Inflammatory macrophage treated with lipopolysaccharide for 4 hours (primary cell): ENCODE measurements around the gene NME8.
A peak's percentile ranks its signal among the peaks of the same experiment; 100 is the strongest.
"Not testable (repeated sequence)": the region's sequence is repeated elsewhere in the genome, so short reads cannot be mapped to it uniquely, and the experiment has no call there.

Experiments
- DNase-seq: peaks from one replicate; pipeline ENCODE4 v3.0.0-alpha.2; 2020

The NME8 gene

GRCh38 chr7:37848297-37848696 lies at the start of gene NME8:
NME8 (plus strand) TSS chr7:37848597; CDS start chr7:37850267, 1,670 bp downstream.
- DNase-seq = no peak

- DNase-seq = no peak
These were observed 42.2 kb upstream of the NME8 start for GRCh38 chr7:37806152-37806551.

DNA sequence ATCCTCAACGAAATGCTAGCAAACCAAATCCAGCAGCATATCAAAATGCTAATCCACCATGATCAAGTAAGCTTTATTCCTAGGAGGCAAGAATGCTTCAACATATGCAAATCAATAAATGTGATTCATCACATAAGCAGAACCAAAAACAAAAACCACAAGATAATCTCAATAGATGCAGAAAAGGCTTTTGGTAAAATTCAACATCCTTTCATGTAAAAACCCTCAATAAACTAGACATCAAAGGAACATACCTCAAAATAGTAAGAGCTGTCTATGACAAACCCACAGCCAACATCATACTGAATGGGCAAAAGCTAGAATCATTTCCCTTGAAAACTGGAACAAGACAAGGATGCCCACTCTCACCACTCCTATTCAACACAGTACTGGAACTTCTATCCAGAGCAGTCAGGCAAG lies 36.2 kb upstream of the NME8 start:
- not testable (repeated sequence) for DNase-seq

- DNase-seq = no peak
These were observed 32.6 kb upstream of the NME8 start for GRCh38 chr7:37815671-37816371.

- peak; percentile 70 for DNase-seq
These were observed 31.3 kb upstream of the NME8 start for GRCh38 chr7:37816922-37817590.

DNA sequence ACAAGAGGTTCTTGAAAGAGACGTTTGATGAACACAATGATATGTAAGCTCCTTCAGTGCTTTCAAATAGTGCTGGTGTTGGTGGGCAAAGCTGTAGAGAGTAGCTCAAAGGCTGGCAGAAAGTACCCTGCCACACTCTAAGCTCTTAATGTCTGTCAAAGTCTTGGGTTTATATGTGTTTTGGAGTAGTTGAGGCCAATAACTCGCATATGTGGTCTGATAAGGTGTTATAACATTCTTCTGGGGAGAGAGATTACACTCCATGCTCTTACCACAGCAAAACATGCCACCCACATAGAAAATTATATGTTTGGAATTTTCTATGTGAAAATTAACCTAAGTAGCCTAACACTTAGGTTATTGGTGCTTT lies 30.8 kb upstream of the NME8 start:
- DNase-seq = no peak

GRCh38 chr7:37817996-37818720 lies 30.2 kb upstream of the NME8 start:
- DNase-seq = peak; percentile 80

DNA sequence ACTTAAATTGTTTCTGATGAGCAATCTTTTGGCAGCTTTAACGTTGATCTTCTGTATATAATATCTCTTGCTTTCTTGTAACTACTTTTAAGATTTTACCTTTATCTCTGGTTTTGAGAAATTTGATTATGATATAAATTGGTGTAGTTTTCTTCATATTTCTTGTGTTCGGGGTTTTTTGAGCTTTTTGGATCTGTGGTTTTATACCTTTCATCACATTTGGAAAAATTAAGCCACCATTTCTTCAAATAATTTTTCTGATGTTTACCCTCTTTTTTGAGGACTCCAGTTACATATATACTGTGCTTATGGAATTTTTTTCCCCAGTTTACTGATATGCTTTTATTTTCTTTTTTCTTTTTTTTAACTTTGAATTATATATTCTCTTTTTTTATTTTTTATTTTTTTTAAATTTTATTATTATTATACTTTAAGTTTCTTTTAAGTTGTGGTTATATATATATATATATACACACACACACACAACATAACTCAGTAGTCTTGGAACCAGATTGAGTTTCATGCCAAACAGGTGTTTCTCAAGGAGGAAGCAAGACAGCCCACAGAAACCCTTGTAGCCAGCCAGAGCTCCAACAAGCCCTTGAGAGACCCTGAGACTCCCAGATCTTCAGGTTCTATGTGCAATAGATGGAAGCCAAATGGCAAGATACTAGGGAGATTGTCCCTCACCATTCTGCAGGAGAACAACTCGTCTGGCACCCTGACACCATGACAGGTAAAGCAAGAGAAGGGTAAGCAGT lies 27.5 kb upstream of the NME8 start:
- no peak for DNase-seq

GRCh38 chr7:37822946-37823345 lies 25.5 kb upstream of the NME8 start:
- no peak for DNase-seq

GRCh38 chr7:37823557-37823956 lies 24.8 kb upstream of the NME8 start:
- DNase-seq = peak; percentile 12

- DNase-seq = peak; percentile 45
These were observed 23.4 kb upstream of the NME8 start for GRCh38 chr7:37825038-37825437.

- DNase-seq = peak; percentile 30
These were observed 21.6 kb upstream of the NME8 start for GRCh38 chr7:37826825-37827224.

DNA sequence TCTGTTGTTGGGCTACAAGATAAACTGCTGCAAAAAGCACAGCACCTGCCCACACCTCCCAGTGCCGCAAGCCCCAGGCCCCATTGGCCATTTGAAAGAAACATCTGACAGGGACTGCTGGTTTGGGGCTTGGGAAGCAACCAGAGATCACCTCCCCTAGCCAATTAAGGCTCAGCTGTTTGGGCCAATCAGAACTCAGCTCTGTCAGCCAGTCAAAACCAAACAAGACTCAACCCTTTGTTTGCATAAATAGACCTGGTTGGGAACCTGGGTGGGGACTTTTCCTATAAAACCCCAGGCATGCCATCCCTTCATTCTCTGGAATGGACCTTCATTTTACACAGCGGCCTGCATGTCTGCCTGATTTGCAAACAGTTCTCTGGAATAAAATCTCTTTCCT lies 17.2 kb upstream of the NME8 start:
- DNase-seq = no peak

DNA sequence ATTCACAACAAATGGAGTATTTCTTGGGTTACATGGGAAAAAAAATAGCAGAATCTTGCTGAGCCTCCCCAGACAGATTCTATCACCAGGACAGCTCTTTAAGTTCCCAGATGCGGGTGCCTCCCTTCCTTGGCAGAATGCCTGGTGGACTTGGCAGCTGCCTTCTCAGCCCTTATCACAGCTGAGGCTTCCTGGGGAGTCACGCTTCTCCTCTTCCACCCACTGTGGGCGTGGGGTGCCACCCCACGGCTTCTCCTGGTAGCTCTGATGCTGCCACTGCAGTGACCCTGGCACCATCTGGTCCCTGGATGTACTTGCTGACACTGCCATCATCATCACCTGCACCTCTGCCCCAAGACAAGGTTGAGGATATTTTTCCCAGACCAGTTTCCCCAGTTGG lies 16.2 kb upstream of the NME8 start:
- peak; percentile 77 for DNase-seq

DNA sequence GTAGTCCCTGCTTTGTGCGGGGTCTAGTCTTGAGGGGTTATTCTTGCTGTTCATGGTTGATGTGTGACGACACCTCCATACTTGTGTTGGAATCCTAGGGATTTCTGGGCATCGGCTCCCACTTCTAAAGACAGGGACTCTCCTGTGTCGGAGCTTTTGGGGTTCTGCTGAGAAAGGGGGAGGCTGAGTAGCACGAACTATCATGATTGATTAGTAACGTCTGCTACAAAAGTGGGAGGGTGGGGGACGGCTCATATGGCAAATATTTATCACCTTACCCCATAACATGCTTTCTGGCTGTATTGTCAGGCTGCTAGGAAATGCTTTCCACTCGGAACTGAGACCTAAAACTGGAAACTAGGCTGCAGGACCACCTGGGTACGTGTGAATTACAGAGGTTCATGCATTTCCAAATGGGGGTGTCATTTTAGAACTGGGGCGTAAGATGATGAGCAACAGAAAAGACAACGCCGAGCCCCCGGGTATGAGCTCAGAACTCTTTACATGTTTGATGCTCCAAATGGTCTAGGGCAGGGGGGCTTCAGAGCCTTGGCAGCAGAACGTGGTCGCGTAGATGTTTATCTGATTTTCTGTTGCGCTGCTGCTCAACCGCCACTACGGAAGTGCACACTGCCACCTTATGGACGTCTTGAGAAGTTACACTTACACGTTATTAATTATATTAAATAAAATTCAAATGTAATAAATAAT lies 15.1 kb upstream of the NME8 start:
- DNase-seq = peak; percentile 61

GRCh38 chr7:37833818-37834146 lies 14.6 kb upstream of the NME8 start:
- DNase-seq = no peak

DNA sequence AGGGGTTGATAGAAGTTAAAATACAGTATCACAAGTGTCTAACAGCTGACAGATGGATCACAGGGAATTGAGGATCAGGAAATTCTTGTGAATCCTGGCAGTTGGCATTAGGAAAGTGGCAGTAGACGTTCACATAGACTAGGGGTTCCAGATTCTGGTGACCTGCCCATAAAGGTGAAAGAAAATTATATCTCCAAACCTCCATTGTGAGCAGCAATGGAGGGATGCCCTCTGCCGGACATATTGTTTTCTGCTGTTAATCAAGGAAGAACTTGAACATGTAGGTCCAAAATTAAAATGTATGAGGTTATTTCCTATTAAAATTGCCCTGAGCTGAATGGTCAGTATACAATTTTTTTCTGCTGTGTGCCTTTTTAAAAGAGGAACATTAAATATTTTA lies 5.1 kb downstream of the NME8 start:
- DNase-seq = no peak

GRCh38 chr7:37882086-37882485 lies 33.7 kb downstream of the NME8 start:
- no peak for DNase-seq

- DNase-seq = no peak
These were observed 45.0 kb downstream of the NME8 start for GRCh38 chr7:37893359-37893758.

DNA sequence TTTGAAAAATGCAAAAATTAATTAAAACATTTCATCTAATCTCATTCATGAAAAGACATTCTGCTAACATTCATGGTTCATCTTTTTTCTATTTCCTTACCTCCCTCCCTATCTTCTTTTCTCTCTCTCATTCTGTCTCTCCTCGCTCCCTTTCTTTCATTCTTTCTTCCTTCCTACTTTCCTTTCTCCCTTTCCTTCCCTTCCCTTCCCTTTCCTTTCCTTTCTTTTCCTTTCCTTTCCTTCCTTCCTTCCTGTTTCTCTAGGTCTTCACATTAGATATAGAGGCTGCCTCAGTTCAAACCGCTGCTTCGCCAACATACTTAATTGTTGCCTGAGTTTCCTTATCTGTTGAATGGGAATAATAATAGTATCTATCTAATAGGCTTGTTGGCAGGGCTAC lies 46.3 kb downstream of the NME8 start:
- DNase-seq = no peak

DNA sequence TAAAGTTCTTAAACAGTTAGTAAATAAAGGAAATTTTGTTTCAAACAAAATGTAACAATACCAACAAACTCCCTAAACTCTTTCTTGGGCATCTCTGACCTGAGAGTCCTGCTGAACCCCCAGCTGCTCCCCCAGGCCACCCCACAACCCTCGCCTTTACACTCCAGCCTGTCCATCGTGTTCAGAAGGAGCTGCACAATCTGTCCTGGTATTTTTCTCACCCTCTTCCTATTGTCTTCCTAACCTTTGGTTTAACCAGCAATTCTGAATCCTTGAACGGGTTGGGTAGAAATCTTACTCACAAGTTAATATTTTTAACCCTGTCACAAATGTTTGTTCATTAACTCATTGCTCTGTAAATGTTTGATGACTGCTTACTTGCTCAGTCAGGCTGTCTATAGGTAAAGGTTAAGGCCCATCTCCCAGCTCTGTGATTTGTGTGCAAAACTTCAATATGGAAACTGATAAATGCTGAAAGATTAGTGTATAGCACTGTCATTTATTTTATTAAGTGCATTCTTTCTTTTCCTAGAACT lies 51.4 kb downstream of the NME8 start:
- no peak for DNase-seq

DNA sequence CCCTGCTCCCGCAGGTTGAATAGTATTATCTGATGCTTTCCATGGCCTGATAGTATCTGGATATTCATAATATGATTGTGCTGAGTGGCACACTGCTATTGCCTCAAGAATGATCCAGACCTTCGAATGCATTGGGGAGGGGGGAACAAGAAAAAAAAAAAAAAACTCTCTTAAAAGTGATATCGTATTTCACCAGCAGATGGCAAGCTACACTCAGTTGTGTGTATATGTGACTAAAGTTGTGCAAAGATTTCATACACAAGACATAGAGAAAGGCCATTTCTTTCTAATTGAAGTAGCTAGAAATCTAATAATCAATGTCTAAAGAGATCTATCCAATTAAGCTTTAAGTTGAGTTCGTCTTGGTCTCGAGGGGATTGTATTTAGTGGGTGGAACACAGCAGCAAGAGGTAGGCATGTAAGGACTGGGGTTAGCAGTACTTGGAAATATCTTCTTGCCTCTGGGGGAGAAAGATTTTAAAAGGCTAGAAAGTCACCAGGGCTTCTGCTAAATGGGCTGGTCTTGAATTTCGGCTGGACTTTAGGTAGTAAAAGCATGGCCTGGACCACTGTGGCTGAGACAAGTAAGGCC lies 52.9 kb downstream of the NME8 start:
- peak; percentile 46 for DNase-seq
